HepG2 (cell line): ENCODE measurements around the gene PCBP4. TPM values are rescaled to one million over a fixed set of nuclear protein-coding genes. Genes with fewer than 3 reads are reported as not detected.

Experiments
- ATAC-seq: fragments of 200-7000 bp; cut with Tn5 transposase; 3 replicates; pipeline ENCODE4 v1.9.1; 2020; ENCODE audit warnings: mild to moderate bottlenecking, moderate library complexity
- BruUV-seq: library from RNA; stranded (reverse); fragments of 400-500 nt; replicated peaks from 2 replicates; lab custom pipeline; 2021; lab: Mats Ljungman, UMichigan
- CTCF ChIA-PET: fragments of 300-600 bp; formaldehyde crosslinking; extraction: SDS; loops from one replicate; lab custom pipeline; 2021; ENCODE audit warnings: low total read pairs, inconsistent platforms, low intra/inter-chr PET ratio; lab: Yijun Ruan, JAX
- POLR2A ChIA-PET: fragments of 350-600 bp; sonication (Branson Sonifier 250); formaldehyde crosslinking; loops from one replicate; lab custom pipeline; 2020; ENCODE audit warnings: antibody characterized with exemption, inconsistent platforms; lab: Yijun Ruan, JAX
- DNase-seq: peaks from one replicate; pipeline ENCODE4 v3.0.0-alpha.2; 2015; ENCODE audit warnings: low spot score
- FAIRE-seq: peaks from 3 replicates; lab custom pipeline; 2011; peaks lifted over from hg19 to GRCh38; lab: Jason Lieb, UNC
- H2AFZ ChIP-seq: one replicate; pipeline ENCODE4 v1.6.1; 2011; ENCODE audit warnings: low read length, inconsistent platforms
- H3K27ac ChIP-seq: fragments of 300-600 bp; 3 replicates; pipeline ENCODE4 v1.8.0; 2011; ENCODE audit warnings: mixed run types, mild to moderate bottlenecking, mixed read lengths, low read length, inconsistent platforms; ENCODE audit not compliant: insufficient read depth; ENCODE audit errors: extremely low read length
- H3K27me3 ChIP-seq, 2 experiments: fragments of 200-600 bp in 1 of 2; 2 replicates in 1 of 2; 3 replicates in 1 of 2; pipeline versions ENCODE4 v1.6.0 to v1.8.0; 2011; ENCODE audit warnings: low read length in 2 of 2, mild to moderate bottlenecking in 2 of 2, moderate library complexity in 2 of 2, inconsistent platforms in 1 of 2; ENCODE audit not compliant: insufficient read depth in 2 of 2, control insufficient read depth in 1 of 2
- H3K36me3 ChIP-seq, 2 experiments: fragments of 200-600 bp in 1 of 2; replicated peaks in 1 of 2; 2 replicates in 1 of 2; 3 replicates in 1 of 2; pipeline versions ENCODE4 v1.5.1 to v1.8.0; 2011; ENCODE audit warnings: low read length in 2 of 2, inconsistent platforms in 1 of 2; ENCODE audit not compliant: insufficient read depth in 2 of 2, control insufficient read depth in 1 of 2
- H3K4me1 ChIP-seq: 2 replicates; pipeline ENCODE4 v1.5.1; 2012; ENCODE audit warnings: low read length, inconsistent platforms; ENCODE audit not compliant: insufficient read depth
- H3K4me2 ChIP-seq: 2 replicates; pipeline ENCODE4 v1.6.0; 2011; ENCODE audit warnings: low read depth, low read length, inconsistent platforms
- H3K4me3 ChIP-seq, 3 experiments: fragments of 200-600 bp in 1 of 3; sonication (generic), shearing (Covaris generic) in 1 of 3; replicated peaks in 1 of 3; 2 replicates each; pipeline ENCODE4 v1.5.1; 2011 to 2016; ENCODE audit warnings: low read length in 3 of 3, inconsistent platforms in 2 of 3, low read depth in 2 of 3, mild to moderate bottlenecking in 2 of 3, control low read depth in 1 of 3, mixed read lengths in 1 of 3; ENCODE audit not compliant: insufficient read depth in 1 of 3
- H3K79me2 ChIP-seq: one replicate; pipeline ENCODE4 v1.6.1; 2011; ENCODE audit warnings: low read length, inconsistent platforms; ENCODE audit not compliant: insufficient read depth
- H3K9ac ChIP-seq: 2 replicates; pipeline ENCODE4 v1.6.0; 2011; ENCODE audit warnings: mild to moderate bottlenecking, low read depth, low read length, inconsistent platforms; ENCODE audit not compliant: insufficient read depth
- H3K9me3 ChIP-seq: 2 replicates; pipeline ENCODE4 v1.5.1; 2012; ENCODE audit warnings: mild to moderate bottlenecking, low read length
- H4K20me1 ChIP-seq: 2 replicates; pipeline ENCODE4 v1.6.0; 2011; ENCODE audit warnings: inconsistent platforms, mild to moderate bottlenecking, low read length, moderate library complexity; ENCODE audit not compliant: insufficient read depth
- ARNTL ChIP-seq: sonication (generic); formaldehyde crosslinking; IDR thresholded peaks from 2 replicates; pipeline ENCODE4 v1.4.0; 2020; ENCODE audit warnings: mild to moderate bottlenecking, missing genetic modification reagents
- ATF7-NPFF ChIP-seq: sonication (generic); formaldehyde crosslinking; IDR thresholded peaks from 2 replicates; pipeline ENCODE4 v1.8.1; 2023; ENCODE audit warnings: mild to moderate bottlenecking, low read depth, missing genetic modification reagents, moderate library complexity
- DNMT1 ChIP-seq: sonication (generic); formaldehyde crosslinking; IDR thresholded peaks from 2 replicates; pipeline ENCODE4 v1.5.1; 2020; ENCODE audit warnings: mild to moderate bottlenecking, missing genetic modification reagents
- FOSL2 ChIP-seq: sonication (generic); formaldehyde crosslinking; IDR thresholded peaks from 2 replicates; pipeline ENCODE4 v1.4.0; 2020; ENCODE audit warnings: missing genetic modification reagents
- ISL2 ChIP-seq: sonication (generic); formaldehyde crosslinking; IDR thresholded peaks from 2 replicates; pipeline ENCODE4 v1.5.0; 2020; ENCODE audit warnings: missing genetic modification reagents
- MTF2 ChIP-seq: sonication (generic); formaldehyde crosslinking; IDR thresholded peaks from 2 replicates; pipeline ENCODE4 v1.5.0; 2020; ENCODE audit warnings: missing genetic modification reagents, borderline replicate concordance
- NCOA2 ChIP-seq: sonication (generic); formaldehyde crosslinking; IDR thresholded peaks from 2 replicates; pipeline ENCODE4 v1.8.0; 2022; ENCODE audit warnings: inconsistent platforms
- PCBP2 ChIP-seq: fragments of 200-400 bp; formaldehyde crosslinking; optimal IDR thresholded peaks from 2 replicates; pipeline ENCODE3; 2018; ENCODE audit warnings: low read length, low read depth; ENCODE audit not compliant: poor library complexity, severe bottlenecking
- SIN3A ChIP-seq: IDR thresholded peaks from 2 replicates; pipeline ENCODE4 v1.6.1; 2011; ENCODE audit warnings: low read depth, mild to moderate bottlenecking, control low read depth, low read length, borderline replicate concordance
- STAG1 ChIP-seq: sonication (generic); formaldehyde crosslinking; IDR thresholded peaks from 2 replicates; pipeline ENCODE4 v1.4.0; 2020; ENCODE audit warnings: missing genetic modification reagents
- U2AF1 ChIP-seq: fragments of 200-400 bp; formaldehyde crosslinking; optimal IDR thresholded peaks from 2 replicates; pipeline ENCODE3; 2017; ENCODE audit warnings: mild to moderate bottlenecking, low read depth, low read length
- XRCC5 ChIP-seq: fragments of 200-400 bp; formaldehyde crosslinking; optimal IDR thresholded peaks from 2 replicates; pipeline ENCODE3; 2017; ENCODE audit warnings: mild to moderate bottlenecking, low read length
- ZNF383 ChIP-seq: sonication (generic); formaldehyde crosslinking; IDR thresholded peaks from 2 replicates; pipeline ENCODE4 v1.4.0; 2020; ENCODE audit warnings: missing genetic modification reagents, mild to moderate bottlenecking, borderline replicate concordance
- ZNF597 ChIP-seq: sonication (generic); formaldehyde crosslinking; IDR thresholded peaks from 2 replicates; pipeline ENCODE4 v1.5.0; 2020; ENCODE audit warnings: missing genetic modification reagents
- ZNF709 ChIP-seq: sonication (generic); formaldehyde crosslinking; IDR thresholded peaks from 2 replicates; pipeline ENCODE4 v1.5.0; 2020; ENCODE audit warnings: mild to moderate bottlenecking, missing genetic modification reagents
- ZNF768 ChIP-seq: sonication (generic); formaldehyde crosslinking; IDR thresholded peaks from 2 replicates; pipeline ENCODE4 v1.4.0; 2020; ENCODE audit warnings: missing genetic modification reagents
- WGBS: methylation state at CpG from one replicate; pipeline ENCODE4 v1.1.6; 2017; ENCODE audit warnings: low lambda C conversion rate; 5-methylcytosine and 5-hydroxymethylcytosine counted together
- in situ Hi-C: cut with HindIII; loops from 2 replicates; pipeline ENCODE4 v1.10.0; 2017; ENCODE audit warnings: low pct_unique_long_range_greater_than_20kb; ENCODE audit not compliant: extremely low pct_ligation_motif_present
- intact Hi-C: fragments of 100-400 bp; cut with micrococcal nuclease; formaldehyde crosslinking; loops from one replicate; pipeline ENCODE4 v1.10.0; 2022; ENCODE audit not compliant: unreplicated experiment
- polyA plus RNA-seq, 8 experiments: library from polyadenylated mRNA; depleted of rRNA in 3 of 8; stranded (reverse) in 7 of 8; unstranded in 1 of 8; fragments of >200 nt; fragmentation: Illumina TruSeq in 4 of 8; extraction: Trizol in 4 of 8; gene quantifications; 2 replicates each; pipeline versions ENCODE4 v1.2.1 to v1.2.3, GENCODE V29; 2011 to 2016; ENCODE audit warnings: low read depth in 4 of 8, missing spikeins in 1 of 8, mixed read lengths in 1 of 8; ENCODE audit not compliant: insufficient read depth in 1 of 8
- total RNA-seq, 5 experiments: library from RNA; depleted of rRNA; stranded (reverse); fragments of >200 nt; fragmentation: Illumina TruSeq; extraction: Trizol; gene quantifications; 2 replicates each; pipeline ENCODE4 v1.2.3, GENCODE V29; 2016; ENCODE audit warnings: low read depth in 1 of 5
- TF ChIP-seq, protein P1 (sequence below): sonication (generic); formaldehyde crosslinking; IDR thresholded peaks from 2 replicates; pipeline ENCODE4 v1.5.1; 2020; ENCODE audit warnings: mild to moderate bottlenecking, missing genetic modification reagents, moderate library complexity
- TF ChIP-seq, protein P2 (sequence below): sonication (generic); formaldehyde crosslinking; IDR thresholded peaks from 2 replicates; pipeline ENCODE4 v1.4.0; 2020; ENCODE audit warnings: missing genetic modification reagents, borderline replicate concordance

Gene PCBP4
- total and polyA plus RNA-seq, 2 of the 13 experiments (the other 11 are each of a cell fraction or from before 2014, with no cell fraction given), result 36.8 to 51.3 TPM

DNA sequence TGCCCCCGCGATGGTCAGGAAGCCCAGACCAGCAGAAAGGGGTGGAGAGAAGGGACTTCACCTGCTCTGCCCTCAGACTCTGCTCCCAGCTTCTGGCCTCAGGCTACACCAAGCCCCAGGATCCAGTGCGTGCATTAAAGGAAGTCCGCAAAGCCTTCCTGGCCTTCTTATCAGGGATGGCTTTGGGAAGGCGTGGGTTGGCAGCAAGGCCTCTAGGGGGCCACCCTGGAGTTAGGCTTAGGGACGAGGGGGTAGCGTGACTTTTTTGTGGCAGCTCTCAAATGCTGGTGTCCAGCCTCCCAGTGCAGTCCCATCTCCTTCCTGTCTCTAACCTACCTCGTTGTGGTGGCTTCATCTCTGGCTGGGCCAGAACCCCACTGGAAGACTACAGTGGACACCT is 47.4 kb upstream of the PCBP4 start:
- Histone ChIP-seq H3K4me1 (peaks cover 53% of the 10 kb centered on the region), H3K27ac (no peak overlapping the region), H3K9me3 (no peaks in the 10 kb centered on the region), H3K4me2 (peak overlapping the region; percentile 77), H3K27me3 (peaks cover 4 to 40% of the 10 kb centered on the region in 2 experiments; a peak in 4 of 5 replicates), H3K9ac (no peak overlapping the region), H4K20me1 (no peaks in the 10 kb centered on the region), H2AFZ (no peak overlapping the region), H3K36me3 (no peaks in the 10 kb centered on the region), H3K4me3 (peak overlapping the region in 1 of 3 experiments; percentile 63; a peak in 2 of 6 replicates), H3K79me2 (no peaks in the 10 kb centered on the region)
- no TSS peak for BruUV-seq
- DNase-seq (no peak), FAIRE-seq (no peak), ATAC-seq (peak; percentile 76)
- intact Hi-C loops, result no loop called here
- WGBS, result 0% methylated on average over 5 of the region's 8 CpGs
- POLR2A ChIA-PET, result interaction anchor here (0.7 to 1.4 kb wide), 3 partner anchors 19 to 41 kb away, joined by 3 to 4 read pairs (median 3); partner anchors contain the start of gene DUSP7
- CTCF ChIA-PET, result interaction anchor here (0.8 to 1.2 kb wide), 2 partner anchors 26 to 108 kb away, joined by 3 read pairs; no protein-coding TSS in a partner anchor
- in situ Hi-C loops, result no loop called here
- TF ChIP-seq ZNF709, result no peak
- TF ChIP-seq ISL2, result no peak
- TF ChIP-seq SIN3A, result no peak
- TF ChIP-seq, protein P1, sequence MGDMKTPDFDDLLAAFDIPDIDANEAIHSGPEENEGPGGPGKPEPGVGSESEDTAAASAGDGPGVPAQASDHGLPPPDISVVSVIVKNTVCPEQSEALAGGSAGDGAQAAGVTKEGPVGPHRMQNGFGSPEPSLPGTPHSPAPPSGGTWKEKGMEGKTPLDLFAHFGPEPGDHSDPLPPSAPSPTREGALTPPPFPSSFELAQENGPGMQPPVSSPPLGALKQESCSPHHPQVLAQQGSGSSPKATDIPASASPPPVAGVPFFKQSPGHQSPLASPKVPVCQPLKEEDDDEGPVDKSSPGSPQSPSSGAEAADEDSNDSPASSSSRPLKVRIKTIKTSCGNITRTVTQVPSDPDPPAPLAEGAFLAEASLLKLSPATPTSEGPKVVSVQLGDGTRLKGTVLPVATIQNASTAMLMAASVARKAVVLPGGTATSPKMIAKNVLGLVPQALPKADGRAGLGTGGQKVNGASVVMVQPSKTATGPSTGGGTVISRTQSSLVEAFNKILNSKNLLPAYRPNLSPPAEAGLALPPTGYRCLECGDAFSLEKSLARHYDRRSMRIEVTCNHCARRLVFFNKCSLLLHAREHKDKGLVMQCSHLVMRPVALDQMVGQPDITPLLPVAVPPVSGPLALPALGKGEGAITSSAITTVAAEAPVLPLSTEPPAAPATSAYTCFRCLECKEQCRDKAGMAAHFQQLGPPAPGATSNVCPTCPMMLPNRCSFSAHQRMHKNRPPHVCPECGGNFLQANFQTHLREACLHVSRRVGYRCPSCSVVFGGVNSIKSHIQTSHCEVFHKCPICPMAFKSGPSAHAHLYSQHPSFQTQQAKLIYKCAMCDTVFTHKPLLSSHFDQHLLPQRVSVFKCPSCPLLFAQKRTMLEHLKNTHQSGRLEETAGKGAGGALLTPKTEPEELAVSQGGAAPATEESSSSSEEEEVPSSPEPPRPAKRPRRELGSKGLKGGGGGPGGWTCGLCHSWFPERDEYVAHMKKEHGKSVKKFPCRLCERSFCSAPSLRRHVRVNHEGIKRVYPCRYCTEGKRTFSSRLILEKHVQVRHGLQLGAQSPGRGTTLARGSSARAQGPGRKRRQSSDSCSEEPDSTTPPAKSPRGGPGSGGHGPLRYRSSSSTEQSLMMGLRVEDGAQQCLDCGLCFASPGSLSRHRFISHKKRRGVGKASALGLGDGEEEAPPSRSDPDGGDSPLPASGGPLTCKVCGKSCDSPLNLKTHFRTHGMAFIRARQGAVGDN (CRISPR knock-in tag), result peak; percentile 42; the same call in 1 of the 2 replicates
- no peak for TF ChIP-seq DNMT1 (CRISPR knock-in tag)
- TF ChIP-seq, protein P2, sequence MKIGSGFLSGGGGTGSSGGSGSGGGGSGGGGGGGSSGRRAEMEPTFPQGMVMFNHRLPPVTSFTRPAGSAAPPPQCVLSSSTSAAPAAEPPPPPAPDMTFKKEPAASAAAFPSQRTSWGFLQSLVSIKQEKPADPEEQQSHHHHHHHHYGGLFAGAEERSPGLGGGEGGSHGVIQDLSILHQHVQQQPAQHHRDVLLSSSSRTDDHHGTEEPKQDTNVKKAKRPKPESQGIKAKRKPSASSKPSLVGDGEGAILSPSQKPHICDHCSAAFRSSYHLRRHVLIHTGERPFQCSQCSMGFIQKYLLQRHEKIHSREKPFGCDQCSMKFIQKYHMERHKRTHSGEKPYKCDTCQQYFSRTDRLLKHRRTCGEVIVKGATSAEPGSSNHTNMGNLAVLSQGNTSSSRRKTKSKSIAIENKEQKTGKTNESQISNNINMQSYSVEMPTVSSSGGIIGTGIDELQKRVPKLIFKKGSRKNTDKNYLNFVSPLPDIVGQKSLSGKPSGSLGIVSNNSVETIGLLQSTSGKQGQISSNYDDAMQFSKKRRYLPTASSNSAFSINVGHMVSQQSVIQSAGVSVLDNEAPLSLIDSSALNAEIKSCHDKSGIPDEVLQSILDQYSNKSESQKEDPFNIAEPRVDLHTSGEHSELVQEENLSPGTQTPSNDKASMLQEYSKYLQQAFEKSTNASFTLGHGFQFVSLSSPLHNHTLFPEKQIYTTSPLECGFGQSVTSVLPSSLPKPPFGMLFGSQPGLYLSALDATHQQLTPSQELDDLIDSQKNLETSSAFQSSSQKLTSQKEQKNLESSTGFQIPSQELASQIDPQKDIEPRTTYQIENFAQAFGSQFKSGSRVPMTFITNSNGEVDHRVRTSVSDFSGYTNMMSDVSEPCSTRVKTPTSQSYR (CRISPR knock-in tag), result no peak
- no peak for TF ChIP-seq ARNTL (CRISPR knock-in tag)
- no peak for TF ChIP-seq MTF2 (CRISPR knock-in tag)
- peak; percentile 50 for TF ChIP-seq STAG1
- TF ChIP-seq U2AF1, result no peak
- TF ChIP-seq FOSL2 (CRISPR knock-in tag), result 0 out of 2 replicates have a peak, but pooled peaks have one; percentile 11
- no peak for TF ChIP-seq NCOA2
- TF ChIP-seq ATF7-NPFF (CRISPR knock-in tag), result no peak
- TF ChIP-seq XRCC5, result peak; percentile 67
- no peak for TF ChIP-seq ZNF383
- no peak for TF ChIP-seq ZNF597 (CRISPR knock-in tag)
- TF ChIP-seq PCBP2, result no peak
- peak; percentile 88 for TF ChIP-seq ZNF768 (CRISPR knock-in tag)
